Natural killer cell (primary cell): ENCODE measurements around the gene DDX56. TPM values are rescaled to one million over a fixed set of nuclear protein-coding genes. Genes with fewer than 3 reads are reported as not detected.
"Not testable (repeated sequence)": the region's sequence is repeated elsewhere in the genome, so short reads cannot be mapped to it uniquely, and the experiment has no call there.

ENCODE experiments used
- ATAC-seq, 3 donors: fragments of 150-1000 bp in 2 of 3; fragments of 200-7000 bp in 1 of 3; cut with Tn5 transposase; 1 replicate in 1 of 3; 2 replicates in 2 of 3; pipeline ENCODE4 v1.10.0; 2021; ENCODE audit warnings: mild to moderate bottlenecking in 2 of 3, moderate library complexity in 2 of 3
- DNase-seq, 2 donors: peaks; one replicate each; pipeline versions ENCODE4 v3.0.0 to v3.0.0-alpha.2; 2013 to 2021; ENCODE audit warnings: mixed read lengths in 1 of 2
- H3K27ac ChIP-seq: one replicate; pipeline ENCODE4 v1.5.1; 2013; ENCODE audit warnings: mild to moderate bottlenecking, low read length
- H3K27me3 ChIP-seq: one replicate; pipeline ENCODE4 v1.6.1; 2013; ENCODE audit warnings: low read length; ENCODE audit not compliant: control insufficient read depth, insufficient read depth
- H3K36me3 ChIP-seq: one replicate; pipeline ENCODE4 v1.6.1; 2013; ENCODE audit warnings: low read length; ENCODE audit not compliant: control insufficient read depth, insufficient read depth
- H3K4me1 ChIP-seq: one replicate; pipeline ENCODE4 v1.6.1; 2013; ENCODE audit warnings: low read length; ENCODE audit not compliant: control insufficient read depth, insufficient read depth
- H3K4me3 ChIP-seq: one replicate; pipeline ENCODE4 v1.5.1; 2013; ENCODE audit warnings: low read length
- H3K9me3 ChIP-seq: one replicate; pipeline ENCODE4 v1.6.1; 2013; ENCODE audit warnings: low read length; ENCODE audit not compliant: control insufficient read depth, insufficient read depth
- H3K27ac Mint-ChIP-seq, 2 donors: one replicate each; pipeline ENCODE4 v1.8.0; 2022; ENCODE audit warnings: mild to moderate bottlenecking in 2 of 2, mixed read lengths in 2 of 2, moderate library complexity in 1 of 2
- H3K27me3 Mint-ChIP-seq, 2 donors: one replicate each; pipeline ENCODE4 v1.8.0; 2022; ENCODE audit warnings: low read depth in 2 of 2, mixed read lengths in 2 of 2
- H3K36me3 Mint-ChIP-seq: one replicate; pipeline ENCODE4 v1.8.0; 2022; ENCODE audit warnings: mixed read lengths
- H3K4me1 Mint-ChIP-seq, 2 donors: one replicate each; pipeline ENCODE4 v1.8.0; 2022; ENCODE audit warnings: mixed read lengths in 2 of 2
- H3K4me3 Mint-ChIP-seq: one replicate; pipeline ENCODE4 v1.8.0; 2022; ENCODE audit warnings: mild to moderate bottlenecking, moderate library complexity, mixed read lengths
- H3K9me3 Mint-ChIP-seq, 2 donors: one replicate each; pipeline ENCODE4 v1.8.0; 2022; ENCODE audit warnings: mixed read lengths in 2 of 2
- CTCF ChIP-seq: fragments of 200-600 bp; IDR thresholded peaks from one replicate; pipeline ENCODE4 v1.8.0; 2022; ENCODE audit warnings: antibody characterized with exemption
- WGBS: methylation state at CpG from one replicate; pipeline ENCODE4 v1.1.7; 2013; ENCODE audit warnings: missing lambda C conversion rate; ENCODE audit not compliant: insufficient coverage; 5-methylcytosine and 5-hydroxymethylcytosine counted together
- intact Hi-C: fragments of 100-400 bp; cut with micrococcal nuclease; formaldehyde crosslinking; loops from one replicate; pipeline ENCODE4 v1.14.2; 2022
- total RNA-seq, 4 donors: library from RNA; stranded (reverse); fragments of 120-200 nt in 1 of 4; gene quantifications; one replicate each; pipeline versions ENCODE4 v1.2.3 to v1.2.4, GENCODE V29; 2013 to 2022

DDX56 gene
- total RNA-seq, 3 donors from 2014 or later (not counting 1 experiment from before 2014, with no cell fraction given), result 67.8 to 85.5 (median 84.5) TPM

- Mint-ChIP-seq H3K9me3 (no peaks in the 10 kb centered on the region), H3K4me3 (no peak overlapping the region), H3K27ac (no peak overlapping the region), H3K36me3 (no peaks in the 10 kb centered on the region), H3K4me1 (peaks cover 16 to 25% of the 10 kb centered on the region in 2 donors), H3K27me3 (peaks cover 4 to 8% of the 10 kb centered on the region in 2 donors)
- Histone ChIP-seq H3K4me1 (peaks cover 22% of the 10 kb centered on the region), H3K9me3 (no peaks in the 10 kb centered on the region), H3K36me3 (no peaks in the 10 kb centered on the region), H3K27ac (no peak overlapping the region), H3K4me3 (no peak overlapping the region), H3K27me3 (no peaks in the 10 kb centered on the region)
- WGBS, result 78% methylated on average over 3 of the region's 6 CpGs
- ATAC-seq (no peak), DNase-seq (no peak)
- intact Hi-C loops, result loop anchor here (10.0 kb wide), 1 partner anchor 512 kb away; the partner anchor contains the start of gene TBRG4
- TF ChIP-seq CTCF, result no peak
These were observed 29.5 kb upstream of the DDX56 start for GRCh38 chr7:44603193-44603592.

- H3K9me3 ChIP-seq, result no peaks in the 10 kb centered on the region
- WGBS, result 78% methylated on average over 1 of the region's 1 CpG
- H3K9me3 Mint-ChIP-seq, result no peaks in the 10 kb centered on the region
- no peak overlapping the region for H3K27ac ChIP-seq
- H3K4me1 Mint-ChIP-seq, result peaks cover 15 to 20% of the 10 kb centered on the region in 2 donors
- no peak overlapping the region for H3K4me3 Mint-ChIP-seq
- no peak overlapping the region for H3K4me3 ChIP-seq
- H3K27ac Mint-ChIP-seq, result no peak overlapping the region
- H3K36me3 Mint-ChIP-seq, result no peaks in the 10 kb centered on the region
- intact Hi-C loops, result loop anchor here (10.0 kb wide), 1 partner anchor 512 kb away; the partner anchor contains the start of gene TBRG4
- DNase-seq, result no peak
- ATAC-seq, result no peak
- H3K36me3 ChIP-seq, result no peaks in the 10 kb centered on the region
- peaks cover 15% of the 10 kb centered on the region for H3K4me1 ChIP-seq
- no peaks in the 10 kb centered on the region for H3K27me3 ChIP-seq
- H3K27me3 Mint-ChIP-seq, result peaks cover 4 to 8% of the 10 kb centered on the region in 2 donors
- no peak for TF ChIP-seq CTCF
These were observed 28.8 kb upstream of the DDX56 start for GRCh38 chr7:44602576-44602910.

GRCh38 chr7:44599222-44599621, 25.5 kb upstream of the DDX56 start:
- Histone ChIP-seq H3K27ac (no peak overlapping the region), H3K4me1 (no peaks in the 10 kb centered on the region), H3K36me3 (no peaks in the 10 kb centered on the region), H3K9me3 (no peaks in the 10 kb centered on the region), H3K4me3 (no peak overlapping the region), H3K27me3 (no peaks in the 10 kb centered on the region)
- H3K27me3 Mint-ChIP-seq, result peaks cover 7 to 8% of the 10 kb centered on the region in 2 donors
- WGBS, result 58% methylated on average over 3 of the region's 3 CpGs
- no peak for TF ChIP-seq CTCF
- no peaks in the 10 kb centered on the region for H3K4me1 Mint-ChIP-seq
- H3K9me3 Mint-ChIP-seq, result no peaks in the 10 kb centered on the region
- no peaks in the 10 kb centered on the region for H3K36me3 Mint-ChIP-seq
- intact Hi-C loops, result no loop called here
- ATAC-seq, result no peak
- H3K4me3 Mint-ChIP-seq, result no peak overlapping the region
- H3K27ac Mint-ChIP-seq, result no peak overlapping the region
- DNase-seq, result no peak

GRCh38 chr7:44597181-44597580, 23.5 kb upstream of the DDX56 start:
- ATAC-seq, H3K36me3 ChIP-seq, H3K36me3 Mint-ChIP-seq, DNase-seq, H3K4me3 ChIP-seq, H3K4me1 Mint-ChIP-seq, H3K4me1 ChIP-seq, H3K9me3 Mint-ChIP-seq, H3K27ac ChIP-seq, intact Hi-C loops, H3K27ac Mint-ChIP-seq, H3K4me3 Mint-ChIP-seq, H3K9me3 ChIP-seq, H3K27me3 ChIP-seq: not testable (repeated sequence)
- 94% methylated on average over 8 of the region's 8 CpGs for WGBS
- H3K27me3 Mint-ChIP-seq, result peaks cover 8 to 14% of the 10 kb centered on the region in 2 donors
